ENCODE measurements around the gene MAPK9. TPM values are rescaled to one million over a fixed set of nuclear protein-coding genes. Genes with fewer than 3 reads are reported as not detected.

The MAPK9 gene
- total RNA-seq, 2 donors from 2014 or later, result 16.1 to 26.8 TPM

GRCh38 chr5:180330270-180330648 lies 38.4 kb upstream of the MAPK9 start:
- no peak overlapping the region for H3K4me3 ChIP-seq
- H3K4me1 ChIP-seq (ENCODE audit: control insufficient read depth in 1 of 2, low read depth in 2 of 2), result peaks cover 0 to 6% of the 10 kb centered on the region in 2 donors
- no peaks in the 10 kb centered on the region for H3K36me3 ChIP-seq
- DNase-seq (ENCODE audit: low spot score) (no peak), ATAC-seq (ENCODE audit: insufficient number of reproducible peaks, low FRiP score, low read depth) (no peak)
- H3K27me3 ChIP-seq (replicated peaks; ENCODE audit: insufficient read depth), result no peaks in the 10 kb centered on the region
- peak overlapping the region in 1 of 2 donors; percentile 11 for H3K27ac ChIP-seq
- TF ChIP-seq CTCF (IDR thresholded peaks at IDR 0.05), result no peak
- H3K9me3 ChIP-seq, result no peaks in the 10 kb centered on the region

- H3K4me1 ChIP-seq (ENCODE audit: control insufficient read depth in 1 of 2, low read depth in 2 of 2), result peaks cover 0 to 6% of the 10 kb centered on the region in 2 donors
- DNase-seq (ENCODE audit: low spot score) (no peak), ATAC-seq (ENCODE audit: insufficient number of reproducible peaks, low FRiP score, low read depth) (no peak)
- no peak overlapping the region for H3K27ac ChIP-seq
- H3K36me3 ChIP-seq, result no peaks in the 10 kb centered on the region
- no peak overlapping the region for H3K4me3 ChIP-seq
- no peaks in the 10 kb centered on the region for H3K27me3 ChIP-seq (replicated peaks; ENCODE audit: insufficient read depth)
- TF ChIP-seq CTCF (IDR thresholded peaks at IDR 0.05), result no peak
- H3K9me3 ChIP-seq, result no peaks in the 10 kb centered on the region
These were observed 37.9 kb upstream of the MAPK9 start for GRCh38 chr5:180329606-180330269.

GRCh38 chr5:180329138-180329435 lies 37.2 kb upstream of the MAPK9 start:
- no peaks in the 10 kb centered on the region for H3K36me3 ChIP-seq
- H3K4me1 ChIP-seq (ENCODE audit: control insufficient read depth in 1 of 2, low read depth in 2 of 2), result peaks cover 0 to 6% of the 10 kb centered on the region in 2 donors
- no peak overlapping the region for H3K4me3 ChIP-seq
- no peaks in the 10 kb centered on the region for H3K9me3 ChIP-seq
- no peaks in the 10 kb centered on the region for H3K27me3 ChIP-seq (replicated peaks; ENCODE audit: insufficient read depth)
- no peak overlapping the region for H3K27ac ChIP-seq
- DNase-seq (ENCODE audit: low spot score), result no peak
- TF ChIP-seq CTCF (IDR thresholded peaks at IDR 0.05), result no peak
- no peak for ATAC-seq (ENCODE audit: insufficient number of reproducible peaks, low FRiP score, low read depth)

- TF ChIP-seq CTCF (IDR thresholded peaks at IDR 0.05), result peak; percentile 74
- Histone ChIP-seq H3K4me3 (no peak overlapping the region), H3K36me3 (no peaks in the 10 kb centered on the region)
These were observed 36.6 kb upstream of the MAPK9 start for GRCh38 chr5:180328296-180329137.

GRCh38 chr5:180326989-180327565 lies 35.2 kb upstream of the MAPK9 start:
- Histone ChIP-seq H3K9me3 (no peaks in the 10 kb centered on the region), H3K4me1 (ENCODE audit: control insufficient read depth in 1 of 2, low read depth in 2 of 2) (peaks cover 0 to 6% of the 10 kb centered on the region in 2 donors), H3K36me3 (no peaks in the 10 kb centered on the region), H3K27me3 (replicated peaks; ENCODE audit: insufficient read depth) (no peaks in the 10 kb centered on the region), H3K4me3 (no peak overlapping the region), H3K27ac (no peak overlapping the region)
- ATAC-seq (ENCODE audit: insufficient number of reproducible peaks, low FRiP score, low read depth) (no peak), DNase-seq (ENCODE audit: low spot score) (no peak)
- TF ChIP-seq CTCF (IDR thresholded peaks at IDR 0.05), result no peak

More at GRCh38 chr5:180328296-180329137, 36.6 kb upstream of the MAPK9 start:
- Histone ChIP-seq H3K27ac (no peak overlapping the region), H3K9me3 (no peaks in the 10 kb centered on the region), H3K4me1 (ENCODE audit: control insufficient read depth in 1 of 2, low read depth in 2 of 2) (peaks cover 0 to 6% of the 10 kb centered on the region in 2 donors), H3K27me3 (replicated peaks; ENCODE audit: insufficient read depth) (no peaks in the 10 kb centered on the region)
- peak; percentile 45 for DNase-seq (ENCODE audit: low spot score)
- ATAC-seq (ENCODE audit: insufficient number of reproducible peaks, low FRiP score, low read depth), result peak; percentile 44
